ENCODE measurements around the gene DTNB. TPM values are rescaled to one million over a fixed set of nuclear protein-coding genes. Genes with fewer than 3 reads are reported as not detected.
A peak's percentile ranks its signal among the peaks of the same experiment; 100 is the strongest.
"Not testable (repeated sequence)": the region's sequence is repeated elsewhere in the genome, so short reads cannot be mapped to it uniquely, and the experiment has no call there.

DTNB gene
- total RNA-seq, 1 donor from 2014 or later: 3.3 TPM

DNA sequence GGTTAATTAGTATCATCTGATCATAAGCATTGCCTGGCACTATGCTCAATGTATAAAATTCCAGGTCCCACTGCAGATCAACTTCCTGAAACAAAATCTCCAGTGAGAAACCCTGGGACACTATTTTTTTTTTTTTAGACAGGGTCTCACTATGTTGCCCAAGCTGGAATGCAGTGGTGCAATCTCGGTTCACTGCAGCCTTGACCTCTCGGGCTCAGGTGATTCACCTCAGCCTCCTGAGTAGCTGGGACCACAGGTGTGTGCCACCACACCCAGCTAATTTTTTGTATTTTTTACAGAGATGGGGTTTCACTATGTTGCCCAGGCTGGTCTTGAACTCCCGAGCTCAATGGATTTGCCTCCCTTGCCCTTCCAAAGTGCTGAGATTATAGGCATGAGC, 31.1 kb downstream of the DTNB start:
- intact Hi-C loops (cut with DNase I): no loop called here
- ATAC-seq: no peak
- DNase-seq (ENCODE audit: missing footprints): no peak

DNA sequence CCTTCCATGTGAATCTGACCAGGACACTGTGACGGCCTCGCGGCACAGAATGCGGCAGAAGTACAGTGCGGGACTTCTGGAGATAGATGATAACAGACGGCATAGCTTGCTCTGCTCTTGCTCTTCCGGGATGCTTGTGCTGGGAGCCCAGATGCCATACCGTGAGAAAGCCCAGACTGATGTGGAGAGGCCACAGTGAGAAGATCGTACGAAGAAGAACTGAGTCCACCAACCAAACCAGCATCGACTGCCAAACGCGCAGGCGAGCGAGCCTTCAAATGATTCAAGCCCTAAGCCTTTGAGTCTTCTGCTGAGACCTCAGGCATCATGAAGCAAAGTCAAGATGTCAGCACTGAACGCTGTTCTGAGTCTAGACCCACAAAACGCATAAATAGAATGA, 33.7 kb downstream of the DTNB start:
- intact Hi-C loops (cut with DNase I): no loop called here
- ATAC-seq (no peak), DNase-seq (ENCODE audit: missing footprints) (no peak)

DNA sequence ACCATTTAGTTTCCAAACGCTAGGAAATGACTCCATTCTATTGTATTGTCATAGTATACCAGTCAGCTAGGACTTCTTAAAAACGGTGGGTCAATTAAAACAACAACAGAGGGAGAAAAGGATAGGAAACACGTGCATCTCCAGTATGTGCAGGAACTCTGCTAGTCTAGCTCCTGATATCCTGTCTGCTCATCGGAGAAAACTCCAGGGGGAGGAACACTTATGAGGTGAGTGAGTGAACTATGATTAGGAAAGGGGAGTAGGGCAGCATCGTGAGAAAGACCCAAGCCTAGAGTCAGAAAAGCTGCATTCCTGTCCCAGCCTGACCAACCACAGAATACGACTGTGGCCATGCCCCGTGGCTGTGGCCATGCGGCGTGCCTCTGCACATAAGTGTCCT, 34.2 kb downstream of the DTNB start:
- intact Hi-C loops (cut with DNase I): no loop called here
- ATAC-seq: no peak

DNA sequence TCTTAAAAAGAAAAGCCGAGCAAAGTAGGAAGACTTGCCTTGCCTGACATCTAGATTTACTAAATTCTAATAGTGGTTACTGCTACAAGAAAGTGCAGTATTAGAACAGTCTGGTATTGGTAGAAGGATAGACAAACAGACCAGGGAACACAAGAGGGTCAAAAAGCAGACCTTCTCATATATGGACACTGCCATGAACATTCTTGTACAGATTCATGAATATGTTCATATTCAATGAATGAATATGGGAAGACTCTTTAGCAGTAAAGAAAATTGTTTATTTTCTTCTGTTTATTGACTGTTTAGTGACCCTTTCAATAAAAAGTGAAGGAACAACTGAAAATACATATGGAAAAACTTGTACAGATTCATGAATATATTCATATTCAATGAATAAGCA, 37.6 kb downstream of the DTNB start:
- no peak for ATAC-seq
- no peak for DNase-seq (ENCODE audit: missing footprints)
- intact Hi-C loops (cut with DNase I): no loop called here

More for the DNA sequence above, 34.2 kb downstream of the DTNB start:
- DNase-seq (ENCODE audit: missing footprints): no peak

DNA sequence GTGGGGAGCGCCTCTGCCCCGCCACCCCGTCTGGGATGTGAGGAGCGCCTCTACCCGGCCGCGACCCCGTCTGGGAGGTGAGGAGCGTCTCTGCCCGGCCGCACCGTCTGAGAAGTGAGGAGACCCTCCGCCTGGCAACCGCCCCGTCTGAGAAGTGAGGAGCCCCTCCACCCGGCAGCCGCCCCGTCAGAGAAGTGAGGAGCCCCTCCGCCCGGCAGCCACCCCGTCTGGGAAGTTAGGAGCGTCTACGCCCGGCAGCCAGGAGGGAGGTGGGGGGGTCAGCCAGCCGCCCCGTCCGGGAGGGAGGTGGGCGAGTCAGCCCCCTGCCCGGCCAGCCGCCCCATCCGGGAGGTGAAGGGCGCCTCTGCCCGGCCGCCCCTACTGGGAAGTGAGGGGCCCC, 39.6 kb downstream of the DTNB start:
- DNase-seq (ENCODE audit: missing footprints): not testable (repeated sequence)

DNA sequence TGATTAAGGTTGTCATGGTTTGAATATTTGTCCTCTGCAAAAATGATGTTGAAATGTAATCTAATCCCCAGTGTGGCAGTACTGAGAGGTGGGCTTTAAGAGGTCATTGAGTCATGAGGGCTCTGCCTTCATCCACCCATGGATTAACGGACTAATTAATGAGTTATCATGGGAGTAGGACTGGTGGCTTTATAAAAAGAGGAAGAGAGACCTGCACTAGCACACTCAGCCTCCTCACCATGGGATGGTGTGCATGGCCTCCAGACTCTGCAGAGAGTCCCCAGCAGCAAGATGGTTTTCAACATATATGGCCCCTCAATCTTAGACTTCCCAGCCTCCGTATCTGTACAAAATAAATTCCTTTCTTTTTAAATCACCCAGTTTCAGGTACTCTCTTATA, 41.0 kb downstream of the DTNB start:
- intact Hi-C loops (cut with DNase I): no loop called here
- DNase-seq (ENCODE audit: missing footprints) (no peak), ATAC-seq (no peak)

More for the DNA sequence above, 39.6 kb downstream of the DTNB start:
- intact Hi-C loops (cut with DNase I); ATAC-seq: not testable (repeated sequence)

DNA sequence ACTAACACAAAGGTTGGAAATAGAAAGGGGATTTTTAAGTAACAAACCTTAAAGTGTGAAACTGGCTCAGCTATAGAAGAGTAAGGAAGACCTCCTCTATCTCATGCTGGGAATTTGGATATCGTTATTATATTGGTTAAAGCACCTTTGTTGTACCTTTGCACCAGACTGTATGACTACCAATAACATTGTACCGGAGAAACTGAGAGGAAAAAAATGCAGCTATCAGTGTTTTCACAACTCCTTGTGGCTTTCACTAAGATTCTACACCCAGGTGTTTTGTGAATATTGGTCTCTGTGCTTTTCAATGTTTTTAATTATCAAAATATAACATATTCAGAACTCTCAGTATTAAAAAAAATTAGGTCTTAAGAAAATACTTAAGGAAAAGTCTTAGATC, 48.7 kb downstream of the DTNB start:
- DNase-seq (ENCODE audit: missing footprints) (no peak), ATAC-seq (no peak)
- intact Hi-C loops (cut with DNase I): no loop called here

DNA sequence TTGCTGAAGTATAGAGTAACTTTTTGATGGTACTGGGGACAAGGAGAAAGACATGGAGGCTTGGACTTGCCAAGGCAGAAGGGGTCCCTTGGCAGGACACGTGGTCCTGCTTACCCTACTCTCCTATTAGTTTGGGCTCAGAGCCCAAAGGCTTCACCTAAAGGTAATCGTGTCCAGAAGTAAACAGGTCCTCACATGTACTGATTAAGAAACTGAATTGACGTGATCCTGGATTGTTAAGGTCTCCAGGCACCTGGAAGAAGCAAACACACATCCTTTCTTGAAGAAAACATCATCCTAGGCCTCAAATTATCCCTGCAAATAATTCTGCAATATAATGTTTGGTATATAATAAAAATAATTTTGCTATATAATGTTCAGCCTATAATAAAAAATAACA, 50.0 kb downstream of the DTNB start:
- ATAC-seq (no peak), DNase-seq (ENCODE audit: missing footprints) (no peak)
- intact Hi-C loops (cut with DNase I): no loop called here

DNA sequence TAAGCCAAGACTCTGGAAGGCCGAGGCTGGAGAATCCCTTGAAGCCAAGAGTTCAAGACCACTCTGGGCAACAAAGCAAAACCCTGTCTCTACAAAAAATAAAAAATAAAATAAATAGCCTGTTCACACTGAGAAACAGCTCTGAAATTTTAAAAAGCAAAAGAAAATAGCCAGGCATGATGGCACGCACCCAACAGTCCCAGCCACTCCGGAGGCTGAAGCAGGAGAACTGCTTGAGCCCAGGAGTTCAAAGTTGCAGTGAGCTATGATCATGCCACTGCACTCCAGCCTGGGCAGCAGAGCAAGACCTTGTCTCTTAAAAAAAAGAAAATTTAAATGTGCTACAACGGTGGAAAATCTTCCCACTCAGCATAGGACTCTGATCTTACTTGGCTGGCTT, 52.7 kb downstream of the DTNB start:
- DNase-seq (ENCODE audit: missing footprints): no peak
- intact Hi-C loops (cut with DNase I): no loop called here
- no peak for ATAC-seq

DNA sequence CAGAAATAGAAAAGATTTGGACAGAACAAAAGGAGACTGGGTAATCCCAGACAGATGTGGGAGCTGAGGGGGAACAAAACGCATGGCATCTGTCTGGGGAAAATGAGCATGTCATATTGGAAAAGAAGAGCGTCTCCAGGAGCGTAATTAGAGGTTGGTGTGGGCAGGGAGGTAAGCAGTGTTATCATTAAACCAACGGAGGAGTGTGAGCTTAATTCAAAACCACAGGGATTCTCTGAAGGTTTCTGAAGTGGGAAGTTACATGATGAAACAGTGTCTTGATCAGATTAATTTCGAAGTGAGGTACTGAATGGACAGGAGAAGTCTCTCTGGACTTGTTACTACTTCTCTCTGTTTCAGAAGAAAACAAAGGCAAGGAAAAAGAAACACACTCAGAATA, 53.3 kb downstream of the DTNB start:
- DNase-seq (ENCODE audit: missing footprints) (no peak), ATAC-seq (no peak)
- intact Hi-C loops (cut with DNase I): no loop called here

DNA sequence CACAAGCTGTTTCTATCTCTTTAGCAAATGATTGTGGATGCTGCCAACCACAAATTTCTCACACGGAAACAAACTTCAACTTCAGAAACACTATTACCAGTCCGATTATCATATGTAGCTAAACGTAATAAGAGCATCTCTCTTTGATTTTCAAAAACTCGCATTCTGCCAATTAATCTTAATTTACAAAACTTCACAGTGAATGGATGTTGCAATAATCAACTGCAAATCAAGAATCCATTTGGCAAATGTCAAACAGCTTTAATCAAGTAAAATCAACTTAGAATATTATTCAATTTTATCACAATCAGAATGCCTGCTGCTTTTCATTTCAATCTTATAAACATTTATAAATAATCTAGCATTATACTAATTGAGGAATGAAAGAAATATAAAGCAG, 54.2 kb downstream of the DTNB start:
- ATAC-seq (no peak), DNase-seq (ENCODE audit: missing footprints) (no peak)
- intact Hi-C loops (cut with DNase I): no loop called here

DNA sequence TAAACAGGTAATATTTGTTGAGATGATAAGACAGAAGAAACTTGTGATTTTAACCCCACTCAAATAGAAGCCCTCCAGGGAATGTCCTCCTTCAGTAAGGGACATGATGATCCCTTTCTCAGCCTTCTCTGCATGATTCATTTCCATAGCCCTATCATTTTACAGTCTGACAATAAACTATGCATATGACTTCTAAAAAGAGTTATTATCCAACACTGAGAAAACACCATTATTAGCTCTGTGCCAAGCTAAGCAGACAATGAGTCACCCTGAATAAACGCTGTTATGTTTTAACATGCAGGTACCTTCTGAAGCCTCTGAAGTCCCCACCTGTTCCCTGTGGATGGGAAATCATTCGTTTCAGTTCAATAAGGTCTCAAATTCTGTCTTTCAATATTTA, 54.7 kb downstream of the DTNB start:
- ATAC-seq: no peak
- intact Hi-C loops (cut with DNase I): no loop called here

DNA sequence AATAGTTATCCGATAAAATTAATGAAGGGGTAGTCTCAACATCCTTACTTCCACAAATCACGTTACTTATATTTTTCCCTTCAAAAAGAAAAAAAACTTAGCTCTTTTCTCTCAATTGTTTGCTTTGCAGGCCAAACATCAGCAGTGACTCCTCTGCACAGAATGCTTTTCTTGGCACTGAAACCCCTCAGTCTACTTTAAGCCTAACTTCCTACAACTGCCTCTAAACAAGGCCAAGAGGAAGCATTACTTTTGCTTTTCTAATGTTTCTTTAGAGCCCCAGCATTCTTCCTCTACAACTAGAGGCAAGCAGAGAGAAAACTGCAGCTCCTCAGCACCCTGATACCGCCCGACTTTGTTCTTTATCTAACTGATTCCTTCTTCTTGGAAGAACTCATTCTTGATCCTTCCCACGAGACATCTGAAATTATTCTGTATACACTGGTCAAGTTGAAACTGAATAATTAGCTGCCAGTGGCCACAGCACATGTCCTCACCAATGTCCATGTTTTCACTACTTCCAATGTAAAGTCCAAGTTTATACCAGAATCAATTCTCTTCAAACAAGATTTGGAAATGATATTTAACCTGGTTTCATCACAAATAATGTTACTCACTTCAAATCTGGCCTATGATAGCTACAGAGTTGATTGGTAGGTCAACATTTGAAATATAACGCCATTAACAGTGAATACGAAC, 55.3 kb downstream of the DTNB start:
- peak; percentile 57 for ATAC-seq
- intact Hi-C loops (cut with DNase I): no loop called here
- no peak for DNase-seq (ENCODE audit: missing footprints)

More for the DNA sequence above, 54.7 kb downstream of the DTNB start:
- no peak for DNase-seq (ENCODE audit: missing footprints)

DNA sequence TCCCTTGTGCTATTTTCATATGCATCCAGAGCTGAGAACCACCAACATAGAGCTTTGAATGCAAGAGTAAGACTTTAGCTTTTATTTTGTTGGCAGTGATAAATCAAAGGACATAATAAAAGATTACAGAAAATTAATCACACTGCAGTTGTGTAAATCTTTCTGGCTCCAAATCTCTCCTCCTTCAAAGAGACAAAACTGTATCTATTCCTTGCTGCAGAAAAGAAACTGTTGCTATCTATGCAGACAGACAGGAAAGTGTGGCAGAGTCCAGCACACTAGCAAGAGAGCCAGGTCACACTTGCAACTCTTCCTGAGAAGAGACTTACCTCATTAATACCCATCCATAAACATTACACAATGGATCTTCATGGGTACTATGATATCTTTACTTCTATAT, 57.5 kb downstream of the DTNB start:
- no peak for DNase-seq (ENCODE audit: missing footprints)
- ATAC-seq: no peak
- intact Hi-C loops (cut with DNase I): no loop called here

DNA sequence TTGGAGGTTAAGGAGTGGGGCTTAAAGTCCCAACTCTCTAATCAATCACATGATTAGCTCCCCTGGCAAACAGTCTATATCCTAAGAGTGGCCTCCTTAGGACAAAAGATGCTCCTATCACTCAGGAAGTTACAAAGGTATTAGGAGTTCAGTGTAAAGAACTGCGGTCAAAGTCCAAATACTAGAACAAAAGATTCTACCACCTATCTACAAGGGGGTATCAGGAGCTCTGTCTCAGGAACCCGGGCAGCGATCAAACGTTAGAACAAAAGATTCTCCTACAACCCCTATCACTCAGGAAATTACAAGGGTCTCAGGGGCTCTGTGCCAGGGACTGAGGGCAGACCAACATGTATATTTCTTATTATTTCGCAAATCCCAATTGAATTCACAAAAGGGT, 58.0 kb downstream of the DTNB start:
- DNase-seq (ENCODE audit: missing footprints) (no peak), ATAC-seq (no peak)
- intact Hi-C loops (cut with DNase I): no loop called here

DNA sequence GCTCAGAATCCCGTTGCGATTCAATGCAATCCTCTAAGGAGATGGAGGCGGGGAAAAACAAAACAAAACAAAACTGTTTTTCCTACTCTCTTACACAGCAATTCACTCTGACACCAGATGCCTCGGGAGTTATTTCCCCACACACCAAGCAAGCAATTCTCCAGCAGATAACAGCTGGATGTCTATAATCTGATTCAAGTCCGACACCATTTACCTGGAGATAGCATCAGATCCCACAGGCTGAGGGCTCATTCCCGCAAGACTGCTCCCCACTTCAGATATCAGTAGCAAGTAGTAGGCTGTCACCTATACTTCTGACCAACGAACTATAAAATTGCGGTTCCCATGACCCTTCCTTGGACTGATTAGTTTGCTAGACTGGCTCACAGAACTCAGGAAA, 58.7 kb downstream of the DTNB start:
- no peak for DNase-seq (ENCODE audit: missing footprints)
- intact Hi-C loops (cut with DNase I): no loop called here
- no peak for ATAC-seq

DNA sequence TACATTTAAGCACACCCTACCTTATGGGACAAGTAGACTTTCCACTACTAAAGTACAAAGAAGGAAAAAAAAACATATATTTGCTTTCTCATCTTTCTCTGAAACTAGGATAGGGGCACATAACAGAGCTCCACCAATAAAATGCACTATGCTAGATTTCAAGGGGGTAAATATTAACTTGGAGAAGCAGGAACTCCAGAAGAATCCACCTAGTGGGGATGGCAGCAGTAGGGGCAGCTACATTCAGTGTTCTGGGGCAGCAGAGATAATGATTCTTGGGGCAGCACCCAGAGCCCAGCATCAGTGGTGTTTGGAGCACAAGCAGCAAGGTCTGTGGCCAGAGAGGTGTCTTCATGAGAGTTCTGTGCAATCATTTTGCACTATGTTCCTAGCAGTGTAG, 64.7 kb downstream of the DTNB start:
- no peak for ATAC-seq
- DNase-seq (ENCODE audit: missing footprints): no peak
- intact Hi-C loops (cut with DNase I): loop anchor here (2.0 to 5.0 kb wide), 2 partner anchors 56 to 94 kb away; no protein-coding TSS in a partner anchor

DNA sequence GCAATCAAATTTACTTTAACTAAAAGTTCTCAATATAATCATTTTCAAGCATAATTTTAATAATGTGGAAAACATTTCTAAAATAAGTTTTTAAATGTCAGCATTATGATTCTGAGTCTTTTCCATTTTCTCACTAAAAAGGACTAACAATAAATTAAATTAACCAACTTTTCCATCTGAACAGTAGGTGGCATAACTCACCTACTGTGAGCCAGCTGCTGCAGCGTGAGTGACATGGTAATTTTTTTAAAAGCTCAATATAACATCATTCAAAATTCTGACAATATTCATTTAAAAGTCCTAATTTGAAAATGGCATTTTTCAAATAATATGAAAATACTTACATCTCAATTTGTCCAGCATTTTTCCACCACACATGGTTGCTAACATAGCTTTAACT, 66.5 kb downstream of the DTNB start:
- ATAC-seq (no peak), DNase-seq (ENCODE audit: missing footprints) (no peak)
- intact Hi-C loops (cut with DNase I): loop anchor here (5.0 kb wide), 1 partner anchor 95 kb away; no protein-coding TSS in a partner anchor

DNA sequence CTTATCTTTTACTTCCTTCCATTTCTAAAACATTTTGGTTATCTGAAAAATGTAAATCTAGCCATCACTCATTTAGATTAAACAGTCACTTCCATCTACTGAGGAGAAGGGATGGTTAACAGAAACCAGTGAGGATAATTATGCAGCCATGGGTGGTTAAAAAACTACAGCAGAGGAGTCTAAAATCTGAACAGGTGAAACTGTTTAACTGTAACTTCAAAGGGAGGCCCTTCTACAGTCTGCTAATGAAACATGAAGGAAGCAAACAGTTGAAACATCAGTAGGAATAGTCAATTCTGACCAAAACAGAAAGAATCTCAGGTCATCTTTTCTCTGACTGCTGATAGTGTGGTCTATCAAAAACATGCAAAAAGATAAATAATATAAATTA, 71.0 kb downstream of the DTNB start:
- ATAC-seq: no peak
- intact Hi-C loops (cut with DNase I): no loop called here
- DNase-seq (ENCODE audit: missing footprints): no peak

DNA sequence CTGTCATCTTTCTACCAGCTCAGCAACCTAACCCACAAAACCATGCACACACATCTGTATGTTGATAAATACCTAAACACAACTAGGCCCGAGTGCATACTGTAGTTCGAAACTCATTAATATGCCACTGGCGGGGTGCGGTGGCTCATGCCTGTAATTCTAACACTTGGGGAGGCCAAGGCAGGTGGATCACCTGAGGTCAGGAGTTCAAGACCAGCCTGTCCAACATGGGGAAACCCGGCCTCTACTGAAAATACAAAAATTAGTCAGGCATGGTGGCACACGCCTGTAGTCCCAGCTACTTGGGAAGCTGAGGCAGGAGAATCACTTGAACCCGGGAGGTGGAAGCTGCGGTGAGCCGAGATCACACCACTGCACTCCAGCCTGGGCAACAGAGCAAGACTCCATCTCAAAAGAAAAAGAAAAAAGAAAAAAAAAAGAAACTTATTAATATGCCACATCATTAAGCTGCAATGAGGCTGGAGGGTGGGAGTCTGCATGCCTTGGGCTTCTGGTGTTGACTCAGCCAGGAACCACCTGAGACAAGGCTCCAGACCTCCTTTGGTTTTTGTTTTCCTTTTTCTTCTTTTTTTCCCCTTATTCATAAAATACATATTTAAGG, 71.6 kb downstream of the DTNB start:
- intact Hi-C loops (cut with DNase I); DNase-seq (ENCODE audit: missing footprints): not testable (repeated sequence)

DNA sequence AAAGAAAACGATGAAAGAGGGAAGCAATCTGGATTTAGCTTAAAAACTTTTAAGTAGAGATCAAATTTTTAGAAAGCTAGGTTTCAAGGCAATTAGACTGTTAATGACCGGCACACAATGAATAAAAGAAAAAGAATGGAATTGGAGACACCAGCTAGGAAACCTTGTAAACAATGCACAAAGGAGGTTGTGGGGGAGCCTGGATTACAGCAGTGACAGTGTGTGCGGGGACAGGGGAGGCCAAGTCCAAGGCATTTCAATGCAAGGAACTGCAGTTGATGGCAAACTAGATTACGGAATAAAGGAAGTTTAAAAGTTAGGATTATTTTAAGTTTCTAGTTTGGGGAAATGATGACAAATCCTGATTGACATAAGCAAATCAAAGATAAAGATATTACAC, 74.5 kb downstream of the DTNB start:
- intact Hi-C loops (cut with DNase I): no loop called here
- ATAC-seq: no peak
- DNase-seq (ENCODE audit: missing footprints): no peak

More for the DNA sequence above, 71.6 kb downstream of the DTNB start:
- not testable (repeated sequence) for ATAC-seq
